ENCODE measurements around the gene PTTG1IP. TPM values are rescaled to one million over a fixed set of nuclear protein-coding genes. Genes with fewer than 3 reads are reported as not detected.

PTTG1IP gene
- total RNA-seq, 3 donors from 2014 or later (not counting 1 experiment from before 2014, with no cell fraction given): 96.8 to 144 (median 126) TPM

- ATAC-seq (no peak), DNase-seq (no peak)
- Histone ChIP-seq H3K9me3 (ENCODE audit: control insufficient read depth, insufficient read depth, low read length) (no peaks in the 10 kb centered on the region), H3K27ac (ENCODE audit: low read length) (no peak overlapping the region), H3K4me3 (ENCODE audit: low read length) (no peak overlapping the region), H3K27me3 (ENCODE audit: control insufficient read depth, insufficient read depth, low read length) (no peaks in the 10 kb centered on the region), H3K36me3 (ENCODE audit: control insufficient read depth, insufficient read depth, low read length) (no peaks in the 10 kb centered on the region), H3K4me1 (ENCODE audit: control insufficient read depth, insufficient read depth, low read length) (no peaks in the 10 kb centered on the region)
- no peaks in the 10 kb centered on the region for H3K36me3 Mint-ChIP-seq
- WGBS (ENCODE audit: insufficient coverage): 93% methylated on average over 9 of the region's 9 CpGs
- H3K27me3 Mint-ChIP-seq (ENCODE audit: low read depth in 2 of 2): peaks cover 6 to 9% of the 10 kb centered on the region in 2 donors
- no peaks in the 10 kb centered on the region for H3K4me1 Mint-ChIP-seq
- no peak overlapping the region for H3K27ac Mint-ChIP-seq
- no peaks in the 10 kb centered on the region for H3K9me3 Mint-ChIP-seq
- no peak for TF ChIP-seq CTCF (IDR thresholded peaks at IDR 0.05)
- no peak overlapping the region for H3K4me3 Mint-ChIP-seq
- intact Hi-C loops (cut with micrococcal nuclease): no loop called here
Measured at GRCh38 chr21:44838951-44839350, 34.5 kb downstream of the PTTG1IP start.

- H3K4me1 ChIP-seq (ENCODE audit: control insufficient read depth, insufficient read depth, low read length): no peaks in the 10 kb centered on the region
- ATAC-seq: no peak
- Mint-ChIP-seq H3K36me3 (no peaks in the 10 kb centered on the region), H3K4me3 (no peak overlapping the region), H3K27ac (no peak overlapping the region), H3K4me1 (no peaks in the 10 kb centered on the region), H3K27me3 (ENCODE audit: low read depth in 2 of 2) (peaks cover 6 to 9% of the 10 kb centered on the region in 2 donors), H3K9me3 (no peaks in the 10 kb centered on the region)
- TF ChIP-seq CTCF (IDR thresholded peaks at IDR 0.05): no peak
- no peaks in the 10 kb centered on the region for H3K9me3 ChIP-seq (ENCODE audit: control insufficient read depth, insufficient read depth, low read length)
- DNase-seq: no peak
- no peak overlapping the region for H3K4me3 ChIP-seq (ENCODE audit: low read length)
- H3K27ac ChIP-seq (ENCODE audit: low read length): no peak overlapping the region
- no peaks in the 10 kb centered on the region for H3K27me3 ChIP-seq (ENCODE audit: control insufficient read depth, insufficient read depth, low read length)
- intact Hi-C loops (cut with micrococcal nuclease): no loop called here
- 84% methylated on average over 30 of the region's 30 CpGs for WGBS (ENCODE audit: insufficient coverage)
- H3K36me3 ChIP-seq (ENCODE audit: control insufficient read depth, insufficient read depth, low read length): no peaks in the 10 kb centered on the region
Measured at GRCh38 chr21:44838039-44838895, 35.2 kb downstream of the PTTG1IP start.

GRCh38 chr21:44837537-44837936 lies 36.0 kb downstream of the PTTG1IP start:
- Histone ChIP-seq H3K27ac (ENCODE audit: low read length) (no peak overlapping the region), H3K4me1 (ENCODE audit: control insufficient read depth, insufficient read depth, low read length) (no peaks in the 10 kb centered on the region), H3K9me3 (ENCODE audit: control insufficient read depth, insufficient read depth, low read length) (no peaks in the 10 kb centered on the region), H3K27me3 (ENCODE audit: control insufficient read depth, insufficient read depth, low read length) (no peaks in the 10 kb centered on the region), H3K36me3 (ENCODE audit: control insufficient read depth, insufficient read depth, low read length) (no peaks in the 10 kb centered on the region), H3K4me3 (ENCODE audit: low read length) (no peak overlapping the region)
- DNase-seq: no peak
- ATAC-seq: no peak
- intact Hi-C loops (cut with micrococcal nuclease): no loop called here
- WGBS (ENCODE audit: insufficient coverage): 95% methylated on average over 13 of the region's 13 CpGs
- H3K4me3 Mint-ChIP-seq: no peak overlapping the region
- H3K36me3 Mint-ChIP-seq: no peaks in the 10 kb centered on the region
- TF ChIP-seq CTCF (IDR thresholded peaks at IDR 0.05): no peak
- no peaks in the 10 kb centered on the region for H3K4me1 Mint-ChIP-seq
- H3K27me3 Mint-ChIP-seq (ENCODE audit: low read depth in 2 of 2): peaks cover 5 to 6% of the 10 kb centered on the region in 2 donors
- H3K9me3 Mint-ChIP-seq: no peaks in the 10 kb centered on the region
- H3K27ac Mint-ChIP-seq: no peak overlapping the region

Measured in natural killer cell (primary cell).